HepG2 (cell line): ENCODE measurements around the gene CDH13. TPM values are rescaled to one million over a fixed set of nuclear protein-coding genes. Genes with fewer than 3 reads are reported as not detected.

Source experiments
- ATAC-seq: fragments of 200-7000 bp; cut with Tn5 transposase; 3 replicates; pipeline ENCODE4 v1.9.1; 2020; ENCODE audit warnings: mild to moderate bottlenecking, moderate library complexity
- BruUV-seq: library from RNA; stranded (reverse); fragments of 400-500 nt; replicated peaks from 2 replicates; lab custom pipeline; 2021; lab: Mats Ljungman, UMichigan
- CTCF ChIA-PET: fragments of 300-600 bp; formaldehyde crosslinking; extraction: SDS; loops from one replicate; lab custom pipeline; 2021; ENCODE audit warnings: low total read pairs, inconsistent platforms, low intra/inter-chr PET ratio; lab: Yijun Ruan, JAX
- POLR2A ChIA-PET: fragments of 350-600 bp; sonication (Branson Sonifier 250); formaldehyde crosslinking; loops from one replicate; lab custom pipeline; 2020; ENCODE audit warnings: antibody characterized with exemption, inconsistent platforms; lab: Yijun Ruan, JAX
- DNase-seq: peaks from one replicate; pipeline ENCODE4 v3.0.0-alpha.2; 2015; ENCODE audit warnings: low spot score
- FAIRE-seq: peaks from 3 replicates; lab custom pipeline; 2011; peaks lifted over from hg19 to GRCh38; lab: Jason Lieb, UNC
- H2AFZ ChIP-seq: one replicate; pipeline ENCODE4 v1.6.1; 2011; ENCODE audit warnings: low read length, inconsistent platforms
- H3K27ac ChIP-seq: fragments of 300-600 bp; 3 replicates; pipeline ENCODE4 v1.8.0; 2011; ENCODE audit warnings: mixed run types, mild to moderate bottlenecking, mixed read lengths, low read length, inconsistent platforms; ENCODE audit not compliant: insufficient read depth; ENCODE audit errors: extremely low read length
- H3K27me3 ChIP-seq, 2 experiments: fragments of 200-600 bp in 1 of 2; 2 replicates in 1 of 2; 3 replicates in 1 of 2; pipeline versions ENCODE4 v1.6.0 to v1.8.0; 2011; ENCODE audit warnings: low read length in 2 of 2, mild to moderate bottlenecking in 2 of 2, moderate library complexity in 2 of 2, inconsistent platforms in 1 of 2; ENCODE audit not compliant: insufficient read depth in 2 of 2, control insufficient read depth in 1 of 2
- H3K36me3 ChIP-seq, 2 experiments: fragments of 200-600 bp in 1 of 2; replicated peaks in 1 of 2; 2 replicates in 1 of 2; 3 replicates in 1 of 2; pipeline versions ENCODE4 v1.5.1 to v1.8.0; 2011; ENCODE audit warnings: low read length in 2 of 2, inconsistent platforms in 1 of 2; ENCODE audit not compliant: insufficient read depth in 2 of 2, control insufficient read depth in 1 of 2
- H3K4me1 ChIP-seq: 2 replicates; pipeline ENCODE4 v1.5.1; 2012; ENCODE audit warnings: low read length, inconsistent platforms; ENCODE audit not compliant: insufficient read depth
- H3K4me2 ChIP-seq: 2 replicates; pipeline ENCODE4 v1.6.0; 2011; ENCODE audit warnings: low read depth, low read length, inconsistent platforms
- H3K4me3 ChIP-seq, 3 experiments: fragments of 200-600 bp in 1 of 3; sonication (generic), shearing (Covaris generic) in 1 of 3; replicated peaks in 1 of 3; 2 replicates each; pipeline ENCODE4 v1.5.1; 2011 to 2016; ENCODE audit warnings: low read length in 3 of 3, inconsistent platforms in 2 of 3, low read depth in 2 of 3, mild to moderate bottlenecking in 2 of 3, control low read depth in 1 of 3, mixed read lengths in 1 of 3; ENCODE audit not compliant: insufficient read depth in 1 of 3
- H3K79me2 ChIP-seq: one replicate; pipeline ENCODE4 v1.6.1; 2011; ENCODE audit warnings: low read length, inconsistent platforms; ENCODE audit not compliant: insufficient read depth
- H3K9ac ChIP-seq: 2 replicates; pipeline ENCODE4 v1.6.0; 2011; ENCODE audit warnings: mild to moderate bottlenecking, low read depth, low read length, inconsistent platforms; ENCODE audit not compliant: insufficient read depth
- H3K9me3 ChIP-seq: 2 replicates; pipeline ENCODE4 v1.5.1; 2012; ENCODE audit warnings: mild to moderate bottlenecking, low read length
- H4K20me1 ChIP-seq: 2 replicates; pipeline ENCODE4 v1.6.0; 2011; ENCODE audit warnings: inconsistent platforms, mild to moderate bottlenecking, low read length, moderate library complexity; ENCODE audit not compliant: insufficient read depth
- CREB1 ChIP-seq, 2 experiments: fragments of 450-650 bp in 1 of 2; IDR thresholded peaks; 2 replicates each; pipeline ENCODE4 v1.6.1; 2016 to 2017; ENCODE audit warnings: control low read depth in 1 of 2, mild to moderate bottlenecking in 1 of 2, missing compliant biosample characterization in 1 of 2, missing genetic modification characterization in 1 of 2
- FOXO1 ChIP-seq: sonication (generic); formaldehyde crosslinking; IDR thresholded peaks from 2 replicates; pipeline ENCODE4 v1.4.0; 2020; ENCODE audit warnings: missing genetic modification reagents
- NFE2L1 ChIP-seq: sonication (generic); formaldehyde crosslinking; IDR thresholded peaks from 2 replicates; pipeline ENCODE4 v1.4.0; 2020; ENCODE audit warnings: missing genetic modification reagents, mild to moderate bottlenecking, borderline replicate concordance
- NR1H2 ChIP-seq: sonication (generic); formaldehyde crosslinking; IDR thresholded peaks from 2 replicates; pipeline ENCODE4 v1.8.1; 2022; ENCODE audit warnings: low read depth, missing genetic modification reagents, borderline replicate concordance
- NR2F6 ChIP-seq, 2 experiments: IDR thresholded peaks; 2 replicates each; pipeline ENCODE4 v1.6.1; 2016; ENCODE audit warnings: antibody characterized with exemption in 1 of 2, mild to moderate bottlenecking in 1 of 2
- ZBTB42 ChIP-seq: sonication (generic); formaldehyde crosslinking; IDR thresholded peaks from 2 replicates; pipeline ENCODE4 v1.5.0; 2020; ENCODE audit warnings: mild to moderate bottlenecking, missing genetic modification reagents
- ZNF292 ChIP-seq: sonication (generic); formaldehyde crosslinking; IDR thresholded peaks from 2 replicates; pipeline ENCODE4 v1.8.1; 2022; ENCODE audit warnings: mild to moderate bottlenecking, low read depth, missing genetic modification reagents, borderline replicate concordance
- ZNF33B ChIP-seq: sonication (generic); formaldehyde crosslinking; IDR thresholded peaks from 2 replicates; pipeline ENCODE4 v1.5.1; 2020; ENCODE audit warnings: mild to moderate bottlenecking, missing genetic modification reagents
- ZNF383 ChIP-seq: sonication (generic); formaldehyde crosslinking; IDR thresholded peaks from 2 replicates; pipeline ENCODE4 v1.4.0; 2020; ENCODE audit warnings: missing genetic modification reagents, mild to moderate bottlenecking, borderline replicate concordance
- ZNF570 ChIP-seq: sonication (generic); formaldehyde crosslinking; IDR thresholded peaks from 2 replicates; pipeline ENCODE4 v1.4.0; 2020; ENCODE audit warnings: mild to moderate bottlenecking, missing genetic modification reagents, borderline replicate concordance
- ZNF720 ChIP-seq: sonication (generic); formaldehyde crosslinking; IDR thresholded peaks from 2 replicates; pipeline ENCODE4 v1.4.0; 2020; ENCODE audit warnings: missing genetic modification reagents
- ZNF83 ChIP-seq: sonication (generic); formaldehyde crosslinking; IDR thresholded peaks from 2 replicates; pipeline ENCODE4 v1.4.0; 2020; ENCODE audit warnings: missing genetic modification reagents, mild to moderate bottlenecking, borderline replicate concordance
- ZNF839 ChIP-seq: sonication (generic); formaldehyde crosslinking; IDR thresholded peaks from 2 replicates; pipeline ENCODE4 v1.4.0; 2020; ENCODE audit warnings: missing genetic modification reagents, mild to moderate bottlenecking, borderline replicate concordance
- ZZZ3 ChIP-seq: sonication (generic); formaldehyde crosslinking; IDR thresholded peaks from 2 replicates; pipeline ENCODE4 v1.4.0; 2020; ENCODE audit warnings: missing genetic modification reagents, mild to moderate bottlenecking, borderline replicate concordance
- WGBS: methylation state at CpG from one replicate; pipeline ENCODE4 v1.1.6; 2017; ENCODE audit warnings: low lambda C conversion rate; 5-methylcytosine and 5-hydroxymethylcytosine counted together
- in situ Hi-C: cut with HindIII; loops from 2 replicates; pipeline ENCODE4 v1.10.0; 2017; ENCODE audit warnings: low pct_unique_long_range_greater_than_20kb; ENCODE audit not compliant: extremely low pct_ligation_motif_present
- intact Hi-C: fragments of 100-400 bp; cut with micrococcal nuclease; formaldehyde crosslinking; loops from one replicate; pipeline ENCODE4 v1.10.0; 2022; ENCODE audit not compliant: unreplicated experiment
- polyA plus RNA-seq, 8 experiments: library from polyadenylated mRNA; depleted of rRNA in 3 of 8; stranded (reverse) in 7 of 8; unstranded in 1 of 8; fragments of >200 nt; fragmentation: Illumina TruSeq in 4 of 8; extraction: Trizol in 4 of 8; gene quantifications; 2 replicates each; pipeline versions ENCODE4 v1.2.1 to v1.2.3, GENCODE V29; 2011 to 2016; ENCODE audit warnings: low read depth in 4 of 8, missing spikeins in 1 of 8, mixed read lengths in 1 of 8; ENCODE audit not compliant: insufficient read depth in 1 of 8
- total RNA-seq, 5 experiments: library from RNA; depleted of rRNA; stranded (reverse); fragments of >200 nt; fragmentation: Illumina TruSeq; extraction: Trizol; gene quantifications; 2 replicates each; pipeline ENCODE4 v1.2.3, GENCODE V29; 2016; ENCODE audit warnings: low read depth in 1 of 5
- TF ChIP-seq, protein P1 (sequence below): sonication (generic); formaldehyde crosslinking; IDR thresholded peaks from 2 replicates; pipeline ENCODE4 v1.4.0; 2020; ENCODE audit warnings: missing genetic modification reagents
- TF ChIP-seq, protein P2 (sequence below): sonication (generic); formaldehyde crosslinking; conservative IDR thresholded peaks from 2 replicates; pipeline ENCODE4 v1.8.0; 2022; ENCODE audit warnings: low read depth, missing genetic modification reagents
- TF ChIP-seq, protein P3 (sequence below): sonication (generic); formaldehyde crosslinking; IDR thresholded peaks from 2 replicates; pipeline ENCODE4 v1.4.0; 2020; ENCODE audit warnings: missing genetic modification reagents, low read depth, mild to moderate bottlenecking, borderline replicate concordance

CDH13 gene
- total and polyA plus RNA-seq, 2 of the 13 experiments (the other 11 are each of a cell fraction or from before 2014, with no cell fraction given) = not detected

GRCh38 chr16:83128041-83128440 lies 501.3 kb downstream of the CDH13 start:
- ChIA-PET CTCF (no interaction called here), POLR2A (no interaction called here)
- no peak for TF ChIP-seq ZNF720
- no peak for TF ChIP-seq ZNF33B (CRISPR knock-in tag)
- TF ChIP-seq CREB1 (IDR thresholded peaks at IDR 0.05) = no peak
- TF ChIP-seq CREB1 (CRISPR knock-in tag; IDR thresholded peaks at IDR 0.05) = no peak
- no peak for TF ChIP-seq ZNF383
- TF ChIP-seq, protein P1, sequence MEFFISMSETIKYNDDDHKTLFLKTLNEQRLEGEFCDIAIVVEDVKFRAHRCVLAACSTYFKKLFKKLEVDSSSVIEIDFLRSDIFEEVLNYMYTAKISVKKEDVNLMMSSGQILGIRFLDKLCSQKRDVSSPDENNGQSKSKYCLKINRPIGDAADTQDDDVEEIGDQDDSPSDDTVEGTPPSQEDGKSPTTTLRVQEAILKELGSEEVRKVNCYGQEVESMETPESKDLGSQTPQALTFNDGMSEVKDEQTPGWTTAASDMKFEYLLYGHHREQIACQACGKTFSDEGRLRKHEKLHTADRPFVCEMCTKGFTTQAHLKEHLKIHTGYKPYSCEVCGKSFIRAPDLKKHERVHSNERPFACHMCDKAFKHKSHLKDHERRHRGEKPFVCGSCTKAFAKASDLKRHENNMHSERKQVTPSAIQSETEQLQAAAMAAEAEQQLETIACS (CRISPR knock-in tag) = no peak
- TF ChIP-seq, protein P2, sequence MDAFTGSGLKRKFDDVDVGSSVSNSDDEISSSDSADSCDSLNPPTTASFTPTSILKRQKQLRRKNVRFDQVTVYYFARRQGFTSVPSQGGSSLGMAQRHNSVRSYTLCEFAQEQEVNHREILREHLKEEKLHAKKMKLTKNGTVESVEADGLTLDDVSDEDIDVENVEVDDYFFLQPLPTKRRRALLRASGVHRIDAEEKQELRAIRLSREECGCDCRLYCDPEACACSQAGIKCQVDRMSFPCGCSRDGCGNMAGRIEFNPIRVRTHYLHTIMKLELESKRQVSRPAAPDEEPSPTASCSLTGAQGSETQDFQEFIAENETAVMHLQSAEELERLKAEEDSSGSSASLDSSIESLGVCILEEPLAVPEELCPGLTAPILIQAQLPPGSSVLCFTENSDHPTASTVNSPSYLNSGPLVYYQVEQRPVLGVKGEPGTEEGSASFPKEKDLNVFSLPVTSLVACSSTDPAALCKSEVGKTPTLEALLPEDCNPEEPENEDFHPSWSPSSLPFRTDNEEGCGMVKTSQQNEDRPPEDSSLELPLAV (CRISPR knock-in tag) = no peak
- TF ChIP-seq NR1H2 = no peak
- no peak for TF ChIP-seq ZNF839 (CRISPR knock-in tag)
- no peak for TF ChIP-seq ZNF292 (CRISPR knock-in tag)
- TF ChIP-seq NFE2L1 = no peak
- no peak for TF ChIP-seq FOXO1
- no peak for TF ChIP-seq ZBTB42
- TF ChIP-seq, protein P3, sequence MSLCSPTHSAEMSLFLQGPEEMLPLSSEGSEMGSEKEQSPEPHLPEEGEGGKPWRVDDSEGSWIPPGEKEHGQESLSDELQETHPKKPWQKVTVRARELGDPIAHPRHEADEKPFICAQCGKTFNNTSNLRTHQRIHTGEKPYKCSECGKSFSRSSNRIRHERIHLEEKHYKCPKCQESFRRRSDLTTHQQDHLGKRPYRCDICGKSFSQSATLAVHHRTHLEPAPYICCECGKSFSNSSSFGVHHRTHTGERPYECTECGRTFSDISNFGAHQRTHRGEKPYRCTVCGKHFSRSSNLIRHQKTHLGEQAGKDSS (CRISPR knock-in tag) = no peak
- no peak for TF ChIP-seq NR2F6 (IDR thresholded peaks at IDR 0.05)
- no peak for TF ChIP-seq NR2F6 (CRISPR knock-in tag; IDR thresholded peaks at IDR 0.05)
- no peak for TF ChIP-seq ZNF83 (CRISPR knock-in tag)
- TF ChIP-seq ZZZ3 (CRISPR knock-in tag) = no peak
- no peak for TF ChIP-seq ZNF570 (CRISPR knock-in tag)

More at GRCh38 chr16:83128041-83128440, 501.3 kb downstream of the CDH13 start:
- Histone ChIP-seq H3K4me1 (no peaks in the 10 kb centered on the region), H3K27ac (no peak overlapping the region), H2AFZ (no peak overlapping the region), H4K20me1 (no peaks in the 10 kb centered on the region), H3K27me3 (no peaks in the 10 kb centered on the region), H3K4me2 (no peak overlapping the region), H3K36me3 (no peaks in the 10 kb centered on the region), H3K4me3 (no peak overlapping the region), H3K9me3 (peaks cover 33% of the 10 kb centered on the region), H3K9ac (no peak overlapping the region), H3K79me2 (no peaks in the 10 kb centered on the region)
- no TSS peak for BruUV-seq
- intact Hi-C loops (no loop called here), in situ Hi-C loops (no loop called here)
- no peak for FAIRE-seq
- 24% methylated on average over 6 of the region's 6 CpGs for WGBS
- no peak for ATAC-seq
- no peak for DNase-seq
